MG63 (cell line): Measurements from ENCODE around the gene PTGFRN. TPM values are rescaled to one million over a fixed set of nuclear protein-coding genes. Genes with fewer than 3 reads are reported as not detected.
"Not testable (repeated sequence)": the region's sequence is repeated elsewhere in the genome, so short reads cannot be mapped to it uniquely, and the experiment has no call there.

Source experiments
- DNase-seq: peaks from one replicate; pipeline ENCODE4 v3.0.0-alpha.2; 2020
- H3K27me3 ChIP-seq: fragments of 250-450 bp; sonication (Bioruptor Pico); 2 replicates; pipeline ENCODE4 v1.5.1; 2020; ENCODE audit warnings: mild to moderate bottlenecking, moderate library complexity
- H3K36me3 ChIP-seq: fragments of 250-450 bp; sonication (Bioruptor Pico); 2 replicates; pipeline ENCODE4 v1.5.1; 2020; ENCODE audit warnings: mild to moderate bottlenecking, moderate library complexity
- H3K4me3 ChIP-seq: fragments of 250-450 bp; sonication (Bioruptor Pico); 2 replicates; pipeline ENCODE4 v1.5.1; 2020; ENCODE audit warnings: mild to moderate bottlenecking, moderate library complexity
- H3K9me3 ChIP-seq: fragments of 250-450 bp; sonication (Bioruptor Pico); 2 replicates; pipeline ENCODE4 v1.5.1; 2020; ENCODE audit warnings: mild to moderate bottlenecking, moderate library complexity
- total RNA-seq: library from RNA; depleted of rRNA; stranded (reverse); fragments of >200 nt; shearing (Covaris generic); gene quantifications from 2 replicates; pipeline ENCODE4 v1.2.3, GENCODE V29; 2014; ENCODE audit warnings: low replicate concordance

PTGFRN gene
- total RNA-seq, 1 experiment from 2014 or later = 56.6 TPM

DNA sequence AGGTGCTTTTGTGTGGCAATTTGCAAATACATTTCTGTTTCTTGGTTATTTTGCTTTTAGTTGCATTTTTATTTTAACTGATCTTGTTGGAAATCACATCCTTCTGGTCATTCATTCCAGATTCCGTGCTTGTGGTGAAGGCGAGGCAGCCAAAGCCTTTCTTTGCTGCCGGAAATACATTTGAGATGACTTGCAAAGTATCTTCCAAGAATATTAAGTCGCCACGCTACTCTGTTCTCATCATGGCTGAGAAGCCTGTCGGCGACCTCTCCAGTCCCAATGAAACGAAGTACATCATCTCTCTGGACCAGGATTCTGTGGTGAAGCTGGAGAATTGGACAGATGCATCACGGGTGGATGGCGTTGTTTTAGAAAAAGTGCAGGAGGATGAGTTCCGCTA is 57.1 kb downstream of the PTGFRN start:
- peaks cover 12% of the 10 kb centered on the region for H3K36me3 ChIP-seq
- peak; percentile 41 for DNase-seq

DNA sequence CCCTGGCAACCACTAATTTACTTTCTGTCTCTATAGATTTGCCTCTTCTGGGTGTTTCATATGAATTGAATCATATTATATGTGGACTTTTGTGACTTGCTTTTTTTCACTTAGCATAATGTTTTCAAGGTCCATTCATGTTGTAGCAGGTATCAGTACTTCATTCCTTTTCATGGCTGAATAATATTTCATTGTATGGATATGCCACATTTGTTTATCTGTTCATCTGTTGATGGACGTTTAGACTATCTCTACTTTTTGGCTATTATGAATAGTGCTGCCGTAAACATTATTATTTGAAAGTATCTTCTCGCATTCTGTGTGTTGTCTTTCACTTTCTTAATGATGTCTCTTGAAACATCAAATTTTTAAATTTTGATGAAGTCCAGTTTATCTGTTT is 59.0 kb downstream of the PTGFRN start:
- Histone ChIP-seq H3K36me3 (peaks cover 12% of the 10 kb centered on the region), H3K27me3 (no peaks in the 10 kb centered on the region)
- DNase-seq = no peak

More for the DNA sequence above, 57.1 kb downstream of the PTGFRN start:
- H3K4me3 ChIP-seq = no peak overlapping the region
- H3K27me3 ChIP-seq = no peaks in the 10 kb centered on the region
- H3K9me3 ChIP-seq = no peaks in the 10 kb centered on the region

DNA sequence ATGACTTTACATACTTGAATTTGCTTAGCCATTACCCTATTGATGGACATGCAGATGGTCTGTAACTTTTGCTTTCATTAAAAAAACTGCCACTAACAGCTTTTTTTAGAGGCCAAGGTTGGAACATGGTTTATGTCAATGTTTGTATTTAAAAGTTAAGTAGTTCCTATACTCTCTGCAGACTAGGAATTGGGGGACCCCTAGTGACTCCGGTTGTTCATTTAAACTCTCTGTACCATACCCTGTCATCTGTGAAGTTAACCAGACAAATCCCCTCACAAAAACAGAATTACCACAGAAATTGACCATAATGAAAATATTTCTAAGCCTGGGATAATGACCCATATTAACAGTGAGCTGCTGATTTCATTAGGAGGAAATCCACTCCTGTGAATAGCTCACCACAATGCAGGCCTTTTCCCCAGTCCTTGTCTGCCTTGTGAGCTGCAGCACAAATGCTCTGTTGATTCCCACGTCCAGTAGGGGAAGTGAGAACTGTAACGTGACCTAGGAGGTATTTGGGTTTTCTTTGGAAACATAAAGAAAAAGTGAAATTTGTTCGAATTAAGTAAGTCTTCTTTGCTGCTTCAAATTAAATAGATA is 61.6 kb downstream of the PTGFRN start:
- Histone ChIP-seq H3K9me3 (peaks cover under 1% of the 10 kb centered on the region; the same call in 1 of the 2 replicates), H3K4me3 (no peak overlapping the region), H3K27me3 (no peaks in the 10 kb centered on the region), H3K36me3 (peaks cover 23% of the 10 kb centered on the region)
- DNase-seq = no peak

More for the DNA sequence above, 59.0 kb downstream of the PTGFRN start:
- no peaks in the 10 kb centered on the region for H3K9me3 ChIP-seq
- no peak overlapping the region for H3K4me3 ChIP-seq

DNA sequence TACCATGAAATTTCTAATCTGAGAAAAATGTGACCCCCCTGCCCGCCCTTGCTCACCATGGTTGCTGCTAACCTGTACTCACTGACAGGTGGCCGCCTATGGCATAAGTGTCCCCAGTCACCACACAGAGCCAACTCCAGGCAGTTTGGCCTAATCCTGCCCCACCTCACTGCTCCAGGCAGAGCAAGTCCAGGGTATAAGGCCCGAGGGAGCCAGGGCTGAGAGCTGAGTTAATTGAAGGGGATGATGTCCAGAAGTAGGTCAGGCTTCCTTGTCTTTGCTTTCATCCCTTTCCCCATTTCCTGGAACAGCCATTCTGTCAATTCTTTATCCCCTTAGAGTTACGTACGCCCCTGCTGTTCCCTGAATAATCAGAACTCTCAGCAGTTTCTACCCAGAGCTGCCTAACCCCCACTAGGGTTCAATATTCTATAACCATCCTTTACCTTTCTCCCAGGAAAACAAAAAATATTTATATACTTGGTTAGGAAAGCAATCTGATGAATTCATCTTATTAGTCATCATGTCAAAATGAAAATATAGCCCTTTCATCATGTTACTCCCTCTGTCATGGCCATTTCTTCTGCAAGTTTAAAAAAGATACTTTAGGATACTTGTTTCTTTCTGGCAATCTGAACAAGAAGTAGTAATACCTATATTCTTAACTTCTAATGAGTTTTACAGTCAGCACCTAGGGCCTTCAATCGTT is 62.4 kb downstream of the PTGFRN start:
- no peak for DNase-seq
- H3K4me3 ChIP-seq = no peak overlapping the region
- peaks cover 2% of the 10 kb centered on the region; the same call in 1 of the 2 replicates for H3K9me3 ChIP-seq
- peaks cover 22% of the 10 kb centered on the region for H3K36me3 ChIP-seq
- H3K27me3 ChIP-seq = no peaks in the 10 kb centered on the region

DNA sequence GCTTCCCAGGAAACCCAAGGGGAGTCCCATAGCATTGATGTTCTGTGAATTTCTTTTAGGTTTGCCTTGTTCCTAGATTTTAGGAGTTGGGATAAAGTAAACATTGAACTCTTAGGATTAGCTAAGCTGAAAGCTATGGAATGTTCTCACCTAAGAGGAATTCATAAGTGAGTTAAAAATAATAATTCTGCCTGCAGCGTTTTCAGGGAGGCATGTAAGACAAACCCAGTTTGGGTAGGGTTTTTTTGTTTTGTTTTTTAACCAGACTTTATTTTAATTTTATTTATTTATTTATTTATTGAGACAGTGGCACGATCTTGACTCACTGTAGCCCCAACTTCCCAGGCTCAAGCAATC is 62.9 kb downstream of the PTGFRN start:
- H3K9me3 ChIP-seq = peaks cover 2% of the 10 kb centered on the region; the same call in 1 of the 2 replicates
- H3K27me3 ChIP-seq = no peaks in the 10 kb centered on the region
- DNase-seq = no peak
- peaks cover 17% of the 10 kb centered on the region for H3K36me3 ChIP-seq
- H3K4me3 ChIP-seq = no peak overlapping the region

DNA sequence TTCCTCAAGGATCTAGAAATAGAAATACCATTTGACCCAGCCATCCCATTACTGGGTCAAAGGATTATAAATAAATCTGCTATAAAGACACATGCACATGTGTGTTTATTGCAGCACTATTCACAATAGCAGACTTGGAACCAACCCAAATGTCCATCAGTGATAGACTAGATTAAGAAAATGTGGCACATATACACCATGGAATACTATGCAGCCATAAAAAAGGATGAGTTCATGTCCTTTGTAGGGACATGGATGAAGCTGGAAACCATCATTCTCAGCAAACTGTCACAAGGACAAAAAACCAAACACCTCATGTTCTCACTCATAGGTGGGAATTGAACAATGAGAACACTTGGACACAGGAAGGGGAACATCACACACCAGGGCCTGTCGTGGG is 70.6 kb downstream of the PTGFRN start:
- not testable (repeated sequence) for H3K4me3 ChIP-seq, H3K9me3 ChIP-seq, H3K36me3 ChIP-seq, DNase-seq, H3K27me3 ChIP-seq

DNA sequence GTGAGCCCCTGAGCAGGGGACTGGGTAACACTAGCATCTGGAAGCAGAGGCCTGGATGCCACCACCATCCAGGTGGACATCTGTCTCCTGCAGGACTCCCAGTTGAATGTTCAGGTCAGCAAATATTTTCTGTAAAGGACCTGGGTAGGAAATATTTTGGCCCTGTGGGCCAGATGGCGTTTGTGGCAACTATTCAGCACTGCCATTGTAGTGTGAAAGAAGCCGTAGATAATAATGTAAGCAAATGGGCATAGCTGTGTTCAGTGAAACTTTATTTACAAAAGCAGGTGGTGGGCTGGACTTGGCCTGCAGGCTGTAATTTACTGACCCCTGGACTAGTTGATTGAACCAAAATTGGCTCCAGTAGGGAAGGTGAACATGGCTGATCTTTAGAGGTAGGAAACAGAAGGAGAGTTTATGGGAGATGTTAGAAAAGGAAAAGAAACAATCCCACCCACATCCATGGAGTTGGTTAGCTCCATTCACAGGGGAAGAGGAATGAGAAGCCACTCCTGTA is 71.9 kb downstream of the PTGFRN start:
- Histone ChIP-seq H3K9me3 (no peaks in the 10 kb centered on the region), H3K27me3 (no peaks in the 10 kb centered on the region), H3K36me3 (no peaks in the 10 kb centered on the region; the same call in none of the 2 replicates), H3K4me3 (no peak overlapping the region)
- no peak for DNase-seq

DNA sequence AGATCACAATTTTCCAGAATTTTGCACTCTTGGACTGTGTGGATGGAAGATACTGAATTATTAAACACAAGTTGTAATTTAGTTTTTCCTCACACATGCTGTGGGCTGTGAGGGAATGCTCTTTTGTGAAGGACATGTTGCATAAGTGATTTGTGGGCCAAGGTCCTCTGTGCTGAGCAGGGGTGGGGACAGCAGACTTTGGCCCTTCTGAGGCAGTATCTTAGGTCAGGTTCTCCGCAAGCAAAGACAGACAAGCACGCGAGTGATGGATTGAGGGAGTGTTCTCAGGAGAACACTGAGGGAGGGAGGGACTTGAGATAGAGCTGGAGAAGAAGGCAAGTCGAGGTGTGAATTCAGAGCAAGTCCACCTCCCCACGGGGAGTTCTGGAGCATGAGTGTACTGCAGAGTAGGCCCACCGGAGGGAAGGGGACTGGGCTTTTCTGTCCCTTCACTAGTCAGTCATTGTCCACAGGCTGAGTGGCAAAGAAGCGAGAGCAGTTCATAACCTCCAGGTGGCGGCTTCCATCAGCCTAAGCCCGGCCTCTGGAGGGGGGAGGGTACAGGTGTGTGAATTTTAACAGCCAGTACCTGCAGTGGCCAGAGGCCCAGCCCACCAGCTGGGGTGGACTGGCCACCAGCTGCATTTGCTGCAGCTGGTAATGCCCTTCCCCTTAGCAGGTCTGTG is 72.7 kb downstream of the PTGFRN start:
- Histone ChIP-seq H3K9me3 (no peaks in the 10 kb centered on the region), H3K27me3 (no peaks in the 10 kb centered on the region), H3K36me3 (no peaks in the 10 kb centered on the region; the same call in none of the 2 replicates), H3K4me3 (no peak overlapping the region)
- DNase-seq = no peak

DNA sequence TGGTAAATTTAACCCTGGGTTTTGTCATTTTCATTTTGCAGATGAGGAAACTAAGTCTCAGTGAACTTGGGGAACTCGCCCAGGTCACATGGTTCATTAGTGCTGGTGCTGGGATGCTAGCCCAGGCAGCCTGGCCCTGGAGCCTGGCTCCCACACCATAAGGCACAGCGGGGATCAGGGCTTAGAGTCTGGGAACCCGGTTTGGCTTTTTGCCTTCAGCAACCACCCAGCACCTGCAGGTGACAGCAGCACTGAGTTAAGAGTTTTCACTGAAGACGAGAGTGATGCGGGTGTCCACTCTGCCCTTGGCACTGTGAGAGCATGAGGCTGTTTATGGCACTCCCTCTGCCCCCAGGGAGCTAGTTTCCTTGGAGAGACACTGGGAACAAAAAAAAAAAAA is 73.4 kb downstream of the PTGFRN start:
- Histone ChIP-seq H3K27me3 (no peaks in the 10 kb centered on the region), H3K9me3 (no peaks in the 10 kb centered on the region), H3K4me3 (no peak overlapping the region), H3K36me3 (no peaks in the 10 kb centered on the region; the same call in 1 of the 2 replicates)
- no peak for DNase-seq

DNA sequence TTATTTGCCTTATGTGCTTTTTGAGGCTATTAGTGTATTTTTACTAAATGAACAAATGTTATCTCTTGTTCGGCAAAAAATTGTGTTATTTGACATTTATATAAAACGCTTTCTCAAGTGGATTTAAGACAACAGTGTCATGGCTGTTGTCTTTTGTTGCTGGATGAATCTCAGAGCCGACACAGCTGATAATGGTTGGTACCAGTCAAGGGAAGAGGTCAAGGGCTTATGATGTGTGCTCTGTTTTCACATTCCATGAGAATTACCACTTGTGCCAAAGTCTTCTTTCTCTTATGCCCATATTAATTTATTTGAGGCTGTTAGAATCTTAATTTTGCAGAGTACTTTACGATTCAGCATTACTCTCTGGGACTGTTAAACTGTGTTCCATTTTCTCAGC is 74.0 kb downstream of the PTGFRN start:
- no peak for DNase-seq
- H3K9me3 ChIP-seq = no peaks in the 10 kb centered on the region
- H3K36me3 ChIP-seq = no peaks in the 10 kb centered on the region; the same call in 1 of the 2 replicates
- no peaks in the 10 kb centered on the region for H3K27me3 ChIP-seq
- no peak overlapping the region for H3K4me3 ChIP-seq

DNA sequence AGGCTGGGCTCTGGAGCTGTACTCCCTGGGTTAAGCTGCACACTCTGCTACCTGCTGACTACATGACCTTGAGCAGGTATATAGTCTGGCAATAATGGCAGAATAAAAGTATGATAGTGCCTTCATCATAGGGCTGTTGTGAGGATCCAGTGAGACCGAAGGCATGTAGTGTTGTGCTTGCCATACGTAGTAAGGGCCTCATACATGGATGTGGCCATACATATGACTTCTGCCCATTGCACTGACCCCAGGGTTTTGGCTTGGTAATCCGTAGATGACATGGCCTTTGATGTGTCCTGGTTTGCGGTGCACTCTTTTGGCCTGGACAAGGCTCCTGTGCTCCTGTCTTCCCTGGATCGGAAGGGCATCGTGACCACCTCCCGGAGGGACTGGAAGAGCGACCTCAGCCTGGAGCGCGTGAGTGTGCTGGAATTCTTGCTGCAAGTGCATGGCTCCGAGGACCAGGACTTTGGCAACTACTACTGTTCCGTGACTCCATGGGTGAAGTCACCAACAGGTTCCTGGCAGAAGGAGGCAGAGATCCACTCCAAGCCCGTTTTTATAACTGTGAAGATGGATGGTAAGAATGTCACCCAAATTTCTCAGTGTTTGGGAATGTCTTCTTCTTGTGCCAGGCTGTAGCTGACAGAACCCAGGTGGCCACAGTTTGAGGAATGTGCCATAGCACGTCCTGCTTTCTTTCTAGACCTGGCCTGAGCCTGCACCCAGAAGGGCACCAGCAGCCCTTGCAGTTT is 74.9 kb downstream of the PTGFRN start:
- Histone ChIP-seq H3K27me3 (no peaks in the 10 kb centered on the region), H3K4me3 (no peak overlapping the region), H3K36me3 (no peaks in the 10 kb centered on the region; the same call in 1 of the 2 replicates), H3K9me3 (no peaks in the 10 kb centered on the region)
- DNase-seq = no peak

DNA sequence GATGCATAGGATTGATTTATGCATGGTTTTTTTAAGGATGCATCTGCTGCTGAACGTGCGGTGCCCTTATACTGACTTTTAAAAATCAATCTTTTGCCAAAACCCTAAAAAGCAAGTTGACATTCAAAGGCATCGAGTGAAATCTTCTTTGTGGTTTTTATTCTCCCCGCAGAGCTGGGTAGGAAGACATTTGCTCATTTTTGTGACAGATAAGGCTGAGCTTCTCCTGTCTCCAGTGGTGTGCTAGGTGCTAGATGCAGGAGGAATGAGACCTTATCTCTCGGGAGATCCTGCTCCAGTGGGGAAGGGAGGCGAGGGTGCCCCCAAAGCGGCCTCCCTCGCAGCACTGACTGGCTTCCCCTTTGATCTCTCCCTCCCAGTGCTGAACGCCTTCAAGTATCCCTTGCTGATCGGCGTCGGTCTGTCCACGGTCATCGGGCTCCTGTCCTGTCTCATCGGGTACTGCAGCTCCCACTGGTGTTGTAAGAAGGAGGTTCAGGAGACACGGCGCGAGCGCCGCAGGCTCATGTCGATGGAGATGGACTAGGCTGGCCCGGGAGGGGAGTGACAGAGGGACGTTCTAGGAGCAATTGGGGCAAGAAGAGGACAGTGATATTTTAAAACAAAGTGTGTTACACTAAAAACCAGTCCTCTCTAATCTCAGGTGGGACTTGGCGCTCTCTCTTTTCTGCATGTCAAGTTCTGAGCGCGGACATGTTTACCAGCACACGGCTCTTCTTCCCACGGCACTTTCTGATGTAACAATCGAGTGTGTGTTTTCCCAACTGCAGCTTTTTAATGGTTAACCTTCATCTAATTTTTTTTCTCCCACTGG is 76.9 kb downstream of the PTGFRN start:
- H3K4me3 ChIP-seq = no peak overlapping the region
- no peaks in the 10 kb centered on the region for H3K36me3 ChIP-seq
- no peak for DNase-seq
- no peaks in the 10 kb centered on the region for H3K9me3 ChIP-seq
- no peaks in the 10 kb centered on the region for H3K27me3 ChIP-seq

DNA sequence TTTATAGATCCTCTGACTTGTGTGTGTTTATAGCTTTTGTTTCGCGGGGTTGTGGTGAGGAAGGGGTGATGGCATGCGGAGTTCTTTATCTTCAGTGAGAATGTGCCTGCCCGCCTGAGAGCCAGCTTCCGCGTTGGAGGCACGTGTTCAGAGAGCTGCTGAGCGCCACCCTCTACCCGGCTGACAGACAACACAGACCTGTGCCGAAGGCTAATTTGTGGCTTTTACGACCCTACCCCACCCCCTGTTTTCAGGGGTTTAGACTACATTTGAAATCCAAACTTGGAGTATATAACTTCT is 77.5 kb downstream of the PTGFRN start:
- Histone ChIP-seq H3K9me3 (no peaks in the 10 kb centered on the region), H3K27me3 (no peaks in the 10 kb centered on the region), H3K4me3 (no peak overlapping the region), H3K36me3 (no peaks in the 10 kb centered on the region)
- no peak for DNase-seq

DNA sequence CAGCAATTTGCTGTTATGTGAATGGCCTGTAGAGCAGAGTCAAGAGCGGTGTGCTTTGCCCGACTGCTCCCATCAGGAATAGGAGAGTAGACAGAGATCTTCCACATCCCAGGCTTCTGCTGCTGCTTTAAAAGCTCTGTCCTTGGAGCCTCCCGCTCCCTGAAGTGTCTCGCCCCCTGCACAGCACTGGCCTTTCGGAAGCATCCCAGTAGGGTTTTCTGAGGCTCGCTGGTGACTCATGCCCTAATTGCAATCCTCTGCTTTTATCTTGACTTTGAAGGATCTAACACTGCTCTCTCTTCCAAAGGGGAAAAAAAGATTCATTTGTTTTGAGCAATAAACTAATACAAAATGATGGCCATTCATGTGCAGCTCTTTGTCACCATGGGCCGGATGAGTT is 78.5 kb downstream of the PTGFRN start:
- no peak for DNase-seq
- H3K9me3 ChIP-seq = no peaks in the 10 kb centered on the region
- no peaks in the 10 kb centered on the region for H3K27me3 ChIP-seq
- H3K4me3 ChIP-seq = no peak overlapping the region
- no peaks in the 10 kb centered on the region for H3K36me3 ChIP-seq

DNA sequence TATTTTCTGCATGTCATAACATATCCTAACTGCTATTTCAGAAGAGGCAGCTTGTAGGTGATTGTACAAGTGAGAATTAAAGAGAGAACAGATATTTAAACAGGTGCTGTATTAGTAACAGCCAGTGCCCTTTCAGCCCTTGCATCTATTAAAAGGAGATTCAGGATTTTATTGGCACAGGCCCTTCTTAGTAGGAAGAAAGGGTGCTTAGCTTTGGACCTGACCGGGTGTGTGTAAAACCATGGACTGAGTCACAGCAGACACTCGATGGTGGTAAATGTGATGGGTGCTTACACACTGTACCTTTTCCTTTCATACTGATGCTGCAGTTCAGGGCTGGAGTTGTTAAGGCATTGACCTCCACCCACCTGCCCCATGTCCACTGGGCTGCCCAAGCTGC is 79.2 kb downstream of the PTGFRN start:
- H3K4me3 ChIP-seq = no peak overlapping the region
- H3K9me3 ChIP-seq = no peaks in the 10 kb centered on the region
- no peaks in the 10 kb centered on the region for H3K27me3 ChIP-seq
- H3K36me3 ChIP-seq = no peaks in the 10 kb centered on the region
- peak; percentile 17 for DNase-seq

DNA sequence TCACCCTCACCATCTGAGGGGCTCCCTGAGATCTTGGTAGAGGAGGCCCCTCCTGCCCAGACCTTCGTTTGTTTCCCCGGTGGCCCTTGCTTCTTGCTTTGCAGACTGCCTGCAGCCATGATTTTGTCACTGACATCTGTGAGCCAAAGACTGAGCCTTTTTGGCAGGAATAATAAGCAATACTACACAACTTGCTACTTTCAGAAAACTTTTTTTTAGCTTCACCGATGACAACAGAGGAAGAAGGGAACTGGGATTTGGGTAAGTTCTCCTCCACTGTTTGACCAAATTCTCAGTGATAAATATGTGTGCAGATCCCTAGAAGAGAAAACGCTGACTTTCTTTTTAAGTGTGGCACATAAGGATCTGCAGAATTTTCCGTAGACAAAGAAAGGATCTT is 80.1 kb downstream of the PTGFRN start:
- Histone ChIP-seq H3K9me3 (no peaks in the 10 kb centered on the region), H3K27me3 (no peaks in the 10 kb centered on the region), H3K36me3 (no peaks in the 10 kb centered on the region), H3K4me3 (no peak overlapping the region)
- no peak for DNase-seq
